ENCODE data around the gene FHAD1. TPM values are rescaled to one million over a fixed set of nuclear protein-coding genes. Genes with fewer than 3 reads are reported as not detected.
"Not testable (repeated sequence)": the region's sequence is repeated elsewhere in the genome, so short reads cannot be mapped to it uniquely, and the experiment has no call there.

FHAD1 gene
- total RNA-seq, 1 donor from 2014 or later, result 1.3 TPM

- no peak for TF ChIP-seq CTCF (IDR thresholded peaks at IDR 0.05; ENCODE audit: unreplicated experiment)
- H3K36me3 Mint-ChIP-seq, result no peaks in the 10 kb centered on the region
- H3K27ac Mint-ChIP-seq, result no peak overlapping the region
- H3K4me1 Mint-ChIP-seq, result no peaks in the 10 kb centered on the region
- no peak overlapping the region for H3K4me3 Mint-ChIP-seq
- H3K27me3 Mint-ChIP-seq (ENCODE audit: low read depth), result peaks cover 5% of the 10 kb centered on the region
- DNase-seq (ENCODE audit: low spot score in 2 of 2, unreplicated experiment in 2 of 2), result no peak
- peaks cover 12% of the 10 kb centered on the region for H3K9me3 Mint-ChIP-seq
These were observed 58.4 kb downstream of the FHAD1 start for GRCh38 chr1:15305468-15305770.

- H3K4me1 Mint-ChIP-seq; DNase-seq (ENCODE audit: low spot score in 2 of 2, unreplicated experiment in 2 of 2); H3K27me3 Mint-ChIP-seq (ENCODE audit: low read depth); H3K27ac Mint-ChIP-seq; H3K36me3 Mint-ChIP-seq; H3K4me3 Mint-ChIP-seq: not testable (repeated sequence)
- peaks cover 12% of the 10 kb centered on the region for H3K9me3 Mint-ChIP-seq
These were observed 59.3 kb downstream of the FHAD1 start for GRCh38 chr1:15306352-15306751.

GRCh38 chr1:15308135-15308534 is 61.1 kb downstream of the FHAD1 start:
- Mint-ChIP-seq H3K27ac (no peak overlapping the region), H3K4me1 (no peaks in the 10 kb centered on the region), H3K9me3 (peaks cover 15% of the 10 kb centered on the region), H3K36me3 (no peaks in the 10 kb centered on the region), H3K4me3 (no peak overlapping the region), H3K27me3 (ENCODE audit: low read depth) (peaks cover 7% of the 10 kb centered on the region)
- DNase-seq (ENCODE audit: low spot score in 2 of 2, unreplicated experiment in 2 of 2), result no peak
- TF ChIP-seq CTCF (IDR thresholded peaks at IDR 0.05; ENCODE audit: unreplicated experiment), result no peak

GRCh38 chr1:15308621-15309027 is 61.6 kb downstream of the FHAD1 start:
- peaks cover 15% of the 10 kb centered on the region for H3K9me3 Mint-ChIP-seq
- no peak overlapping the region for H3K4me3 Mint-ChIP-seq
- H3K36me3 Mint-ChIP-seq, result no peaks in the 10 kb centered on the region
- H3K27me3 Mint-ChIP-seq (ENCODE audit: low read depth), result peaks cover 7% of the 10 kb centered on the region
- TF ChIP-seq CTCF (IDR thresholded peaks at IDR 0.05; ENCODE audit: unreplicated experiment), result no peak
- no peak overlapping the region for H3K27ac Mint-ChIP-seq
- no peaks in the 10 kb centered on the region for H3K4me1 Mint-ChIP-seq
- DNase-seq (ENCODE audit: low spot score in 2 of 2, unreplicated experiment in 2 of 2), result no peak

GRCh38 chr1:15309687-15310086 is 62.7 kb downstream of the FHAD1 start:
- H3K4me1 Mint-ChIP-seq, result no peaks in the 10 kb centered on the region
- peaks cover 15% of the 10 kb centered on the region for H3K9me3 Mint-ChIP-seq
- H3K27me3 Mint-ChIP-seq (ENCODE audit: low read depth), result peaks cover 7% of the 10 kb centered on the region
- no peak overlapping the region for H3K4me3 Mint-ChIP-seq
- no peak for DNase-seq (ENCODE audit: low spot score in 2 of 2, unreplicated experiment in 2 of 2)
- no peak overlapping the region for H3K27ac Mint-ChIP-seq
- no peaks in the 10 kb centered on the region for H3K36me3 Mint-ChIP-seq
- no peak for TF ChIP-seq CTCF (IDR thresholded peaks at IDR 0.05; ENCODE audit: unreplicated experiment)

- no peak for TF ChIP-seq CTCF (IDR thresholded peaks at IDR 0.05; ENCODE audit: unreplicated experiment)
- Mint-ChIP-seq H3K4me3 (no peak overlapping the region), H3K9me3 (peaks cover 15% of the 10 kb centered on the region)
These were observed 63.5 kb downstream of the FHAD1 start for GRCh38 chr1:15310544-15310943.

More at GRCh38 chr1:15310544-15310943, 63.5 kb downstream of the FHAD1 start:
- H3K27me3 Mint-ChIP-seq (ENCODE audit: low read depth), result peaks cover 4% of the 10 kb centered on the region
- no peaks in the 10 kb centered on the region for H3K4me1 Mint-ChIP-seq
- H3K36me3 Mint-ChIP-seq, result no peaks in the 10 kb centered on the region
- DNase-seq (ENCODE audit: low spot score in 2 of 2, unreplicated experiment in 2 of 2), result no peak
- no peak overlapping the region for H3K27ac Mint-ChIP-seq
